NB4 (cell line): ENCODE measurements around the gene CDC42EP5.

Experiments
- MYC ChIP-seq: IDR thresholded peaks from 2 replicates; pipeline ENCODE4 v1.6.1; 2011; ENCODE audit warnings: low read depth, low read length
- POLR2A ChIP-seq: IDR thresholded peaks from 2 replicates; pipeline ENCODE4 v1.6.1; 2011; ENCODE audit warnings: mild to moderate bottlenecking; ENCODE audit not compliant: insufficient read length; ENCODE audit errors: extremely low read depth
- TF ChIP-seq, protein P1 (sequence below): IDR thresholded peaks from one replicate; pipeline ENCODE4 v1.5.1; 2012; ENCODE audit warnings: low read depth, low read length
- TF ChIP-seq, protein P2 (sequence below): IDR thresholded peaks from 2 replicates; pipeline ENCODE4 v1.6.1; 2011; ENCODE audit warnings: low read depth, low read length

DNA sequence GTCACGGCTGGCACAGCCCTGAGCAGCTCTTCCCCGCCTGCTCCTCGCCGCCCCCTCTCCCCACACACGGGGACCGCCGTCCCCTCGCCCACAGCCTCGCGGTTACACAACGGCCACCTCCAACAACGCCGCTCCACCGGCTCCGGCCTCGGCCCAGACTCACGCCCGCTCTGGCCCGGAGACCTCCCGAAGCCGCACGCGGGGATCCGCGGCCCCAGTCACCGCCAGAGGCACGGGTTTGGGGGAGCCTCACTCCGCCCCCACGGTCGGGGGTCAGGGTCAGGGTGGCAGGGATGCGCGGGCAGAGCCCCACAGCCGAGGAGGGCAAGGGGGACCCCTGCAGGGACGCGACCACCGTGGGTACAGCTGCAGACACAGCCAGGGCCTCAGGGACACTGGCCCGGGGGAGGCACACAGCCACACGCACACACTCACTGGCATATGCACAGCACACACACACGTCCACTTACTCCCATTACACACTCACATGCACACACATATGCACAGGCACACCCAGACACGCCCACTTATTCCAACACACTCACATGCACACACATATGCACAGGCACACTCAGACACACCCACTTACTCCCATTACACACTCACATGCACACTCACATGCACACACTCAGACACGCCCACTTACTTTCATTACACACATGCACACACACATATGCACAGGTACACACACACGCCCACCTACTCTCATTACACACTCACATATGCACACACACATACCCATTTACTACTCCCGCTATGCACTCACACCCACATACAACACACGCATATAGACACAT lies 56.2 kb downstream of the CDC42EP5 start:
- TF ChIP-seq, protein P1, sequence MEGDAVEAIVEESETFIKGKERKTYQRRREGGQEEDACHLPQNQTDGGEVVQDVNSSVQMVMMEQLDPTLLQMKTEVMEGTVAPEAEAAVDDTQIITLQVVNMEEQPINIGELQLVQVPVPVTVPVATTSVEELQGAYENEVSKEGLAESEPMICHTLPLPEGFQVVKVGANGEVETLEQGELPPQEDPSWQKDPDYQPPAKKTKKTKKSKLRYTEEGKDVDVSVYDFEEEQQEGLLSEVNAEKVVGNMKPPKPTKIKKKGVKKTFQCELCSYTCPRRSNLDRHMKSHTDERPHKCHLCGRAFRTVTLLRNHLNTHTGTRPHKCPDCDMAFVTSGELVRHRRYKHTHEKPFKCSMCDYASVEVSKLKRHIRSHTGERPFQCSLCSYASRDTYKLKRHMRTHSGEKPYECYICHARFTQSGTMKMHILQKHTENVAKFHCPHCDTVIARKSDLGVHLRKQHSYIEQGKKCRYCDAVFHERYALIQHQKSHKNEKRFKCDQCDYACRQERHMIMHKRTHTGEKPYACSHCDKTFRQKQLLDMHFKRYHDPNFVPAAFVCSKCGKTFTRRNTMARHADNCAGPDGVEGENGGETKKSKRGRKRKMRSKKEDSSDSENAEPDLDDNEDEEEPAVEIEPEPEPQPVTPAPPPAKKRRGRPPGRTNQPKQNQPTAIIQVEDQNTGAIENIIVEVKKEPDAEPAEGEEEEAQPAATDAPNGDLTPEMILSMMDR = no peak
- TF ChIP-seq POLR2A (no peak), MYC (no peak)
- TF ChIP-seq, protein P2, sequence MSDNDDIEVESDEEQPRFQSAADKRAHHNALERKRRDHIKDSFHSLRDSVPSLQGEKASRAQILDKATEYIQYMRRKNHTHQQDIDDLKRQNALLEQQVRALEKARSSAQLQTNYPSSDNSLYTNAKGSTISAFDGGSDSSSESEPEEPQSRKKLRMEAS = no peak
